Measurements from ENCODE around the gene ZNRF2.
"Not testable (repeated sequence)": the region's sequence is repeated elsewhere in the genome, so short reads cannot be mapped to it uniquely, and the experiment has no call there.

ZNRF2 gene

DNA sequence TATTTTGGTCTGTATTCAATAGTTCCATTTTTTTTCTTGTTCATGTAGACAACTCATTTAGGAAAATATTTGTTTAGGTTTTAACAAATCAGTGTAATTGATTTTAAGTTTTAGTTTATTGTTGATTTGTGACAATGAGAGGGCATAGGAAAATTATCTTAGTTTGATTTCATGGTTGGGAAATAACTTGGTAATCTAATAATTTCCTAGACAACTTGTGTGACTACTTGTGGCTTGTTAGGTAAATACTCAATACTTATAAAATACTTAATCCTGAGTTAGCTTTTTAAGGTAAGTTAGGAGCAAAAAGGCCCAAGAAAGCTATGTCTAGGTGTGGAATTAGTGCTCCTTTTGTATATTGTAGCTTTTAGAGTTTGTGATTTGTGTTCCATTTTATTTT is 65.4 kb downstream of the ZNRF2 start:
- intact Hi-C loops (cut with DNase I): no loop called here
- no peak for DNase-seq

DNA sequence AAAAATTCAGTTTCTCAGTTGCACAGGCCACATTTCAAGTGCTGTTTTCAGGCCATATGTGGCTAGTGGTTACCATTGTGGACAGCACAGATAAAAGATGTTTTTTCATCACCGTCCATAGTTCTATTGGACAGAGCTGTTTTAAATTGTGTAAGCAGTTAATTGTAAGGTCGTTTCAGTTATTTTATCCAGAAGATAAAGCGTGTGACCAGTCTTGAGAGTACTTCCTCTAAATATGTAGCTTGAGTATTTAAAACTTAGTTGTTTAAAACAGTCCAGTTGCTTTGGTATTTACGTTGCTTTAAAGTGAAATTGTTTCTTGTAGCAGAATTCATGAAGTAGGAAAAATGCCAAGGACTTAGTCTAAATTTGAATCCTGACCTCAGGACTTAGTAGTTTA is 66.9 kb downstream of the ZNRF2 start:
- no peak for DNase-seq
- intact Hi-C loops (cut with DNase I): no loop called here

DNA sequence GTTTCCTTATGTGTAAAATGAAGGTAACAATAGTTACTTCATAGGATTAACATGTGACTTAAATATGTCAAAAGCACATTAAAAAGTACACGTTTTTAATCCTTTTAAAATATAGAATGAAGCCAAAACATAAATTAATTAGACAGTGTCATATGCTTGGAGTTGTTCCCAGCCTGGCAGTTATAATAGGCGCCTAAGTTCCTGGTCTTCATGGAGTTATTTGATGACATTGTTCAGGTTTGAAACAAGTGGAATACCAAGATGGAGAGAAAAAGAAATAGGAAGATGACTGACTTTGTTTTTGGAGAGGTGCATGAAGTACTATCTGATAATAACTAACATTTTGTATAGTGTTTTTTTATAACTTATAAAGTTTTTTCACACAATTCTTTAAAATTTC is 67.3 kb downstream of the ZNRF2 start:
- no peak for DNase-seq
- intact Hi-C loops (cut with DNase I): no loop called here

DNA sequence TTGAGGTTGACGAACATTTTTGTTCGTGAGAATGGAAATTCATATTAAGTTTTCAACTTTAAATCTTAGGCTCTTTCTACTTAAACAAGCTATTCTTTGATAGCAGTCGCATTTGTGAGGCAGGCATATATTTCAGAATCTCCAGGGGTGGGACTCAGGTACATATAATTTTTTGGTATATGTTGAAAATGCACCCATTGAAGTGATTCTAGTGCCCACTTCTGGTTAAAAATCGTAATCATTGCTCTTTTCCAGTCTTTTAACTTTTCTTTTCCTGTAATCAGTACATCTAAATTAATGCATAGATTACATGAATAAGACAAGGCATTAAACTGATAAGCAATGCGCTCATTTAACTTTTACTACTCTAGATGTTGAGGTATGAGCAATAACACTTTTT is 67.8 kb downstream of the ZNRF2 start:
- no peak for DNase-seq
- intact Hi-C loops (cut with DNase I): no loop called here

DNA sequence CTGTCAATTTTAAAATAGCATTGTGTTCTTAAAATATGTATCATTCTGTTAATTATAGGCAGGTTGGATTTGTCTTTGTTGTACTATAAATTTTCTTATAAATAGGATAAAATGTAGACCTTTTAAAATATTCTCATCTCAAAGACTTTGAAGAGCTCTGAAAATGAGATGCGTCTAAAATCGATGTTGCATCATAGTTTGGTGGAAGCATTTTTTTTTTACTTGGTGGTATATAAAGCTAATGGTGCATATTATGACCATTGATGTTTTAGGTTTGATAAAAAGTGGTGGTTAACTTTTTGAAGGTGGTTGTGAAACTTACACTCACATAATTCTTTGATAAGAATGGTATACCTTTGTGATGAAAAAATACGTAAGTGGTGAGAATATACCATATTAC is 69.1 kb downstream of the ZNRF2 start:
- intact Hi-C loops (cut with DNase I): no loop called here
- no peak for DNase-seq

DNA sequence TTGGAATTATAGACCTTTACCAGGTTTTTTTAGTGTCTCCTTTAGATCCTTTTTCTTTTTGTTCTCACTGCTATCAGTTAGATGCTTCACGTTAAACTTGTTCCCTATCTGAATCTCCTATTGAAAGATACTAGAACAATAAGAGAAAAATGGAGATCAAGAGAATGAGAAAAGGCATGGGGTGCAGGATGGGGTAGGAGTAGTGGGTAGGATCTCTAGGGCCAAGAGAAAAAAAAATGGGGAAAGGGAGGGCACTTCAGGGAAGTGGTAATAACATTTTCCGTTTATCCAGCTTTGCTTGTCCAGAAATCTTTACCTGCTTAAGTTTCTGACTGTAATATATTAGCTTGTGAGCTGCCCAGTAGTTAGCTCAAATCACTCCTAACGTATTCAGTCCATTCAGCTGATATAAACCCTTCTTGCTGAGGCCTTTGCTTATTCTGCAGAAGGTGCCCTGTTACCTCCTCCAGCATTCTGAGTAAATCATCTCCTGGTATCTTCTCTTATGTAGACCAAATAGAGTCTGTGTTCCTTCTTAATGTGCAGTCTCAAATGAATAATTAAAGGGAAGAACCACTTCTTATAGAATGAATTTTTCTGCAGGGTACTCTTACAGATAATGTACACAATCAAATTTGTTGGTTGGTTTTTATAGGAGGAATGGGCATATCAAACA is 69.7 kb downstream of the ZNRF2 start:
- DNase-seq: no peak

DNA sequence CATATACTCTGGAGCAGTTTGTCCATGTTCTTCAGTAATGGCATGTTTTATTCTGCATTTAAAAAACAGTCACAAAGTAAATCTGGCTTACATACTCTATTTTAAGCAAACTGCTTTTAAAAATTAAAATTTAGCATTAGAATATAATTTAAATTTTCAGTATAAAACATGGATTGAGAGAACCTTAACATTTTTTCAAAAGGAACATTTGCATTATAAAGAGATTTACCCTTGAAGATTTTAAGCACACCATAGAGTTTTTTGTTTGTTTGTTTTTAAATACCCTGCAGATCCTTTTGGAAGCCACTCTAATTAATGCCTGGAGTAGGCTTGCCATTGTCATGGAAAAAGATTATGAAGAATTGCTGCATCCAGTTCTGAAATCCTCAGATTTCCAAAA is 70.4 kb downstream of the ZNRF2 start:
- intact Hi-C loops (cut with DNase I): no loop called here
- DNase-seq: no peak

More for the DNA sequence above, 69.7 kb downstream of the ZNRF2 start:
- intact Hi-C loops (cut with DNase I): no loop called here

DNA sequence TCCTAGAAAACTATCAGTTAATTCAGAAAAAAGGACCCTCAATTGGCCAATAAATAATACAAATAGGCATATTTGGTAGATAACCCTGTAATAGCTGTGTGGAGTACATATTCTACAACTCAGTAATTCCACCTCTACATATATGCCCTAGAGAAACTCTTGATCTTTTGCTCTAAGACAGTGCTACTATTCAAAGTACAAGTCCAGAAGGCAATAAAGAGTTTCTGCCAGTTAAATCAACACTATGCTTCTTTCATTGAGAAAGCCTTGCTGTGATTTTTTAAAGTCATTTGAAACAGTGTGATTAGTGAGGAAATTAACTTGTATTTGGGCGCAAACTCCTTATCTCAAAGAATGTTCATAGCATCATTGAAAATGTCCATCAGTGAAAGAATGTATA is 75.6 kb downstream of the ZNRF2 start:
- intact Hi-C loops (cut with DNase I): no loop called here
- no peak for DNase-seq

DNA sequence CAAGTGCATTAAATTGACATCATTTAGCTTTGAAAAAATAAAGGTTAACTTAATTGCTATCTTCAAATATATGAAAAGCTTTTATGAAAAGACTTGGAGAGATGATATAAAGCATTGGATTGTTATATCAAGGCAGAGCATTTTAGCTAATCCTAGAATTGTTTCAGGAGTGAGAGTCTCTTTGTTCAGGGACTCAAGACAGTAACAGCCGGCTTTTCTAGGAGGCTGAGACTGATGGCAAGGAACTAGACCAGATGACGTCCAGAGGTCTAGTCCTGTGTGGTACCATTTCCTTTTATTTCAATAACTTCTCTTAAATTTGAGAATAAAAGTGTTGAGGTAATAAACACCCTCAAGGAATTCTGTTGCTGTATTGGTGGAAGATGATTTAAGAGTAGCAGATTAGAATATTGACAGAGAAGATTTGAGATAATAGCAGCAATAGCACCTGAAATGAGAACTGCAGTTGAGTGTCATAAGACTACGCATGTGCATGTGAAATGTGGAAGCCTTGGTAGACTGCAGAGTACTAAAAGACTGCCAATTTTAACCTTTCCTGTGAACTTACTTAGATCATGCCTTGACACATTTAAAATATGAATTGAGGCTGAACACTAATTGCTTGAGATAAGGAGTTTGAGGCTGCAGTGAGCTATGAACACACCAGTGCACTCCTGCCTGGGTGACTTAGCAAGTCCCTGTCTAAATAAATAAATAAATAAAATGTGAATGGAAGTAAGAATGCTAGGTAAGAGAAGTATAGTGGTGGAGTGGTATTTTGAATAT is 79.6 kb downstream of the ZNRF2 start:
- no peak for DNase-seq
- intact Hi-C loops (cut with DNase I): no loop called here

DNA sequence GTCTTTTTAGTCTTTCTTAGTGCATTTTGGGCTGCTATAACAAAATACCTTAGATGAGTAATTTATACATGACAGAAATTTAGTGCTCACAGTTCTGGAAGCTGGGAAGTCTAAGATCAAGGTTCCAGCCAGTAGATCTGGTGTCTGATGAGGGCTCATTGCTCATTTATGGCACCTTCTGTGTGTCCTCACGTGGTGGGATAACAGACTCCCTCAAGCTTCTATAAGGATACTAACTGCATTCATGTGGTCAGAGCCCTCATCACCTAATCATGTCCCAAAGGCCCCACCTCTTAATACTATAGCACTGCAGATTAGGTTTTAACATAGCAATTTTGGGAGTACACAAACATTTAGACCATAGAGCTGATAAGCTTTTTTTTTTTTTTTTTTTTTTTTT is 80.4 kb downstream of the ZNRF2 start:
- intact Hi-C loops (cut with DNase I): no loop called here

DNA sequence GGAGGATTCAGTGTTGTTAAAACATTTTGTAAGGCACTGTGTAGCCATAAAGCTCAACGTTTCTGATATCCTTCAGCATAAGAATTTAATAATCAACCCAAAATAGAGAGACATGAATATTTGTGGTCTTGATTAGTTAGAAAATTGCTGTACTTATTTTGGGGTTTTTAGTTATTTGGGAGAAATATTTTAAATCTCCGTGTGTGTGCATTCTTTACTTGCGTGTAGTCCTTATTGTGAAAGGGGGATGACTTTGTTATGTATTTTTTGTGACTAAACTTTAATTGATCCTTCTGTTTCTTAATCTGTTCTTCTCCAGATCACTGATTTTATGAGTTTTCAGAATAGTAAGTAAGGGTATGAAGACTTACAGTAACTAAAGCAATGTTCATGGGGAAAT is 81.2 kb downstream of the ZNRF2 start:
- DNase-seq: no peak
- intact Hi-C loops (cut with DNase I): no loop called here

More for the DNA sequence above, 80.4 kb downstream of the ZNRF2 start:
- no peak for DNase-seq

DNA sequence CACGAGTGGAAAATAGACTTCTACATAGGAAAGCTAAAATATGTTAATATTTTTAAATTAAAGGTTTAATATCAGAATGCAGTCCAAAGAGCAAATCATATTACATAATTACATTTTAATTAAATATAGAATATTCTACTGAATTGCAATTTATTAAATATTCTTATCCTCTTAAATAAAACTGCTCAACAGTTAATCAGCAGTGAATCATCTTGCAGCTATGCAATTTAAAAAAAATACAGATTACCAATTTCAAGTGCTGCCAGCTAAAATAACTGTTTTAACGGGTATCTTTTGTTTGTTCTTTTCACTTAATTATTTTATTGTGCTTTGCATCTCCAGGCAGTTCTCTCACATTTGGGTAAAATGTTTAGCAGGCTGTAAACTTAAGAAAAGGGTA is 82.2 kb downstream of the ZNRF2 start:
- intact Hi-C loops (cut with DNase I): no loop called here

DNA sequence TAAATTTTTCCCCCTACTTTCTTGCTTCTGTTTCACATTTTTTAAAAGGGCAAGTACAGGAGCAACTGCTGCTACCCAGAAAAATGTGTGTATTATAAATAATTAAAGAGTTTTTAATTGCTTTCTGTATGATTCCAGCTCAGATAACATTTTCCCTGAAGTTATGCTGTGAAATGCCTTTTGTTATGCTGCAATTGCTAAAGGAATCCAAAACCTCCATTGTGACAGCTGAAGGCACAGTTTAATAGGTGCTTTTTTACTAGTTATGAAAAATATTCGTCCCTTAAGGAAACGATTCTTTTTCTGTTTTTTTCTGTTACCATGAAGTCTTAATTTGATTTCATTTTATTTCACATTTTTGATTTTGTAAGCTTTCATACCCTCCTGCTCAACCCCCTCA is 83.2 kb downstream of the ZNRF2 start:
- no peak for DNase-seq
- intact Hi-C loops (cut with DNase I): no loop called here

More for the DNA sequence above, 82.2 kb downstream of the ZNRF2 start:
- no peak for DNase-seq

DNA sequence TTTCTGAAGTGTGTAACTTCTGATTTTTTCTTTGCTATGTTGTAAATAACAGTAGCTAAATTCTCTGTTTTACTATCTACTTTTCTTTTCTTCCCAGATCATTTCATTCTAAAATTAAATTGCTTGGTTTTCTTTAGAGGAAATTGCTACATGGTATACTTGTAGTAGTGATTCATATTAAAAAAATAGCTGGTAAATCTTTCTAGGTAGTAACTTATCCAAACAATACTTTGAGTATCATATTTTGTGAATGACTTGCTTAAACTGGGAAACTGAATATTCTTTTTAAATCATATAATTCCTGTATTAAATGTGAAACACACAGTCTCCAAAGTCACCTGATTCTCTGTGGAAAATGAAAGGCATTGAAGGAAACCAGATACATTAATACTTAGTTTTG is 85.5 kb downstream of the ZNRF2 start:
- no peak for DNase-seq
- intact Hi-C loops (cut with DNase I): no loop called here

DNA sequence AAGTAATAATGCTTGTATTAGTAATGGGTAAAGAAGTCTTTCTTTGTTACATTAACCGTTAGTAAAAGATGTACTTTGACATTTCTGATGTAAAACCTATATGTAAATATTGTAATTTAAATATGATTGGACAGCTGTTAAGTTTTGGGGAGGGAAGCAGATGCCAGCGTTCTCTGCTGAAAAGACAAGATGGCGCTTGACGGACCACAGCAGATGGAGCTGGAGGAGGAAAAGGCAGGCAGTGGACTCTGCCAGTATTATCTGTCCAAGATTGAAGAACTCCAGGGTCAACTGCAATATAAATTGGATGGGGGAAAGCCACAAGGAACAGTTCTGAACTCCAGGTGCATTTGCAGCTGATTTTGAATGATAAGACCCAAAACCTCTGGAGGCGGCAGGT is 86.9 kb downstream of the ZNRF2 start:
- intact Hi-C loops (cut with DNase I): no loop called here

DNA sequence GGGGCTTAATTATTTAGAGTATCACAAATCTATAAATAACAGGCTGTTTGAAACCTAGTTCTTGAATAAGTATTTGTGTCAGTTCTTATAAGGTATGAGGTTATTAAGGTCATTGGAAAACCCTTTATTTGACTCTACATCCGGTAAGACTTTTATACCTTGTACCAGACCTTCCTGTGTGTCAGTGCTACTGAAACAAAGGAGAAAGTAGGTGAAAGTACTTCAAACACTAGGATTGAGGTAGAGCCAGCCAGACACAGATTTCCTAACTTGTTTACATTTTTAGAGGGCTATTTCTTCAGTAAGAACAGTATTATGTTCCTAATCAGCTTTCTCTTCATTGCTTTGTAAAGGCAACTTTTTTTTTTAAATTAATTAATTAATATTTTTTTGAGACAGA is 93.9 kb downstream of the ZNRF2 start:
- DNase-seq: no peak
- intact Hi-C loops (cut with DNase I): no loop called here

More for the DNA sequence above, 86.9 kb downstream of the ZNRF2 start:
- DNase-seq: no peak

DNA sequence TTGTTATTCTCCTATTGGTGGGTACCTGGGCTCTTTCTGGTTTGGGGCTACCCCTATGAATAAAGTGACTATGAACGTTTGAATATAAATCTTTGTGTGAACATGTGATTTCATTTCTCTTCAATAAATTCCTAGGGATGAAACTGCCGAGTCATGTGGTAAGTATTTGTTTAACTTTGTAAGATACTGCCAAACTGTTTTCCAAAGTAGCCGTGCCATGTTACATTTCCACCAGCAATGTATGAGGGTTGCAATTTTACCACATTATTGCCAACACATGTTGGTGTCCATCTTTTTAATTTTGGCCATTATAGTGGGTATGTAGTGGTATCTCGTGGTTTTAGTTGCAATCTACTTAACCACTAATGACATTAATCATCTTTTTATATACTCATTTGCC is 94.7 kb downstream of the ZNRF2 start:
- DNase-seq: no peak
- intact Hi-C loops (cut with DNase I): no loop called here

DNA sequence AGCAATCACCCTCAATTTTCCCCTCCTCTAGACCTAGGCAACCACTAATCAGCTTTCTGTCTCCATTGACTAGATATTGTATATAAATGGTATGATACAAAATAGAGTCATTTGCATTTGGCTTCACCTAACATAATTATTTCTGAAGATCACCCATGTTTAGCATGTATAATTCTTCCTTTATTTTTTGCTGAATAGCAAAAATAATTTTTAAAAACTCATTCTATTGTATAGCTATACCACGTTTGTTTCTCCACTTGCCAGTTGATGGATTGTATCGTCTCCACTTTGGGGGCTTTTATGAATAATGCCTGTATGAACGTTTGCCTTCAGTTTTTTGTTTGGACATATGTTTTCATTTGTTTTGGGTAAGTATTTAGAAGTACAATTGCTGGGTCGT is 95.3 kb downstream of the ZNRF2 start:
- intact Hi-C loops (cut with DNase I): no loop called here
- DNase-seq: no peak

DNA sequence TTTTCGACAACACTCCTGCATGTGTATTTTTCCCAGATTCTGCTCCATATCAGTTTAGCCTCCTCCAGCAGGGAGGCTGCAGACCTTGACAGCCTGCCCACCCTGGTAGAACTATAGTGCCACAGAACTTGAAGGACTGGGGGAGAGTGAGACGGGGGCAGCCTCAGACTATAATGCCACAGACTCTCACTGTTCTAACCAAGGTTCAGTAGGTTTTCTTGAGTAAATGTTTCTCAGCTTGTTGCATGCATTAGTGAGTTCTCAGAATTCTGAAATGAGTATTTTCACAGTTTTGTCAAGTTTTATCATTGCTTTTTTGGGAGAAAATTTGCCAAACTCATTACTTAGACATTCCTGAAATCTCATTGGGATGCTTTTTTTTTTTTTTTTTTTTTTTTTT is 95.9 kb downstream of the ZNRF2 start:
- intact Hi-C loops (cut with DNase I): no loop called here
- DNase-seq: no peak

DNA sequence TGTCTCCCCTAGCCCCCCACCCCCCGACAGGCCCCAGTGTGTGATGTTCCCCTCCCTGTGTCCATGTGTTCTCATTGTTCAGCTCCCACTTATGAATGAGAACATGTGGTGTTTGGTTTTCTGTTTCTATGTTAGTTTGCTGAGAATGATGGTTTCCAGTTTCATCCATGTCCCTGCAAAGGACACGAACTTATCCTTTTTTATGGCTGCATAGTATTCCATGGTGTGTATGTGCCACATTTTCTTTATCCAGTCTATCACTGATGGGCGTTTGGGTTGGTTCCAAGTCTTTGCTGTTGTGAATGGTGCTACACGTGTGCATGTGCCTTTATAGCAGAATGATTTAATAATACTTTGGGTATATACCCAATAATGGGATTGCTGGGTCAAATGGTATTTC is 96.4 kb downstream of the ZNRF2 start:
- DNase-seq; intact Hi-C loops (cut with DNase I): not testable (repeated sequence)

DNA sequence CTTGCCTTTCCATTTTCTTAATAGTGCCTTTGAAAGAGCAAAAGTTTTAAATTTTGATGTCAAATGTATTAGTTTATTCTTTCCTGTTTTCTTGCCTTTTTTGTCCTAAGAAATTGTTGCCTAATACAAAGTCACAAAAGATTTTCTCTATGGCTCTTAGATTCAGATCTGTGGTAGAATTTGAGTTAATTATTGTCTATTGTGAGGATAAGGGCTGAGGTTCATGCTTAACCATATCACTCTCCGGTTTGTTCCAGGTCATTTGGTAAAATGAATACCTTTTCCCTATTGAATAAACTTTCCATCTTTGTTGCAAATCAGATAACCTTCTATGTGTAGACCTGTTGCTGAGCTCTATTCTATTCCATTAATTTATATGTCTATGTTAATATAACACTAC is 98.2 kb downstream of the ZNRF2 start:
- intact Hi-C loops (cut with DNase I): no loop called here

DNA sequence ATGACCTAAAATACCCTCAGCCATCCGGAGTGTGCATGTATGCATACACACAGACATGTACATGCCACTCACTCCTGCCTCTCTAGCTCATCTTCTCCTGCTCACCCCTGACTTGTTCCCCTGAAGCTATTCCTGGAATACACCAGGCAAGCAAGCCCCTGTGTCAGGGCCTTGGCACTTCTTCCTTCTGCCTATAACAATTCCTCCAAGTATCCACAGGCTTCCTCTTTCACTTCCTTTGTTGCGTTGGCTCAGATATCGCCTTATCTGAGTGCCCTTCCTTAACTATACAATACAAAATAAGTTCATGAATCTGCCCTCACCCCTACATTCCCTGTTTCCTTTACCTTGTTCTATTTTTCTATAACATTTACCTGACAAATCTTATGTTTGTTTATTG is 105.4 kb downstream of the ZNRF2 start:
- no peak for DNase-seq
- intact Hi-C loops (cut with DNase I): no loop called here

More for the DNA sequence above, 98.2 kb downstream of the ZNRF2 start:
- no peak for DNase-seq
